GM21360 (cell line): ENCODE measurements around the gene TBC1D4.

Experiments
- ATAC-seq: cut with Tn5 transposase; IDR thresholded peaks from one replicate; pipeline ENCODE4 v1.9.1; 2021; ENCODE audit warnings: mild to moderate bottlenecking, moderate library complexity; ENCODE audit not compliant: unreplicated experiment

TBC1D4 gene

DNA sequence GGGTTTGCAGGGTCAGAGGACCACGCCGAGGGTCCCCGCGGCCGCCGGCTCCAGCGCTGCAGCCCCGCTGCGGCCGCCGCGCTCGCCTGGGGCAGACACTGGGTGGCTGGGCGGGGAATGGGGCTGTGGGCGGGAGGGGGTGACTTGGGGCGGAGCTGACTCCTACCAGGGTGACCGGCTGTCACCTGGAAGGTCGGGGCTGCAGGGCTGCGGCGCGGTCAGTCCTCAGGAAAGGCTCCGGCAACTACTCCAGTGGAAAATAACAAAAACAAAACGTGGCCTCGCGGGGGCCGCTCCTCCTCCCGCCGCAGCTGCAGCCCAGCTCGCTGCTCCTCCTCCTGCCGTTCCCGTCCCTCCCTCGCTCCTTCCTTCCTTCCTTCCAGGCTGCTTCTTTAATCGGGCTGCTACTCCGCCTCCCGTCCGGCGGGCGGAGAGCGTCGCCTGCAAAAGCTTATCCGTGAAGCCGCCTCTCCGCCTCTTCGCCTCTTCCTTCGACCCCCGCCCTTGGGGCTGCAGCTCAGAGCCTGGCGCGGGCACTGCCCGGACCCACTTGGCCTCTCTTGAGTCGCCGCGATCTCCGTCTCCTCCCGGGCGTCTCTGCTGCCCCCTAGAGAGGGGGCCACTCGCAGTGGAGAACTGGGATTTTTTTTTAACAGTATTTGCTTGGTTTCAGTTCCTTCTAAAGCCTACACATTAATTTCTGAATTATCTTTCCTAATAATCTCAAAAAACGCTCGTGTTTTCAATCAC lies at the start of gene TBC1D4:
TSS of gene TBC1D4 (minus strand) at position 100 of the 750 bp plus-strand sequence. CDS start 402 bp downstream, outside the sequence.
- ATAC-seq = peak; percentile 69

GRCh38 chr13:75530549-75530961 lies 48.6 kb upstream of the TBC1D4 start:
- ATAC-seq = no peak

- no peak for ATAC-seq
Measured at GRCh38 chr13:75521956-75522355, 40.0 kb upstream of the TBC1D4 start.

- ATAC-seq = no peak
Measured at GRCh38 chr13:75518439-75519088, 36.6 kb upstream of the TBC1D4 start.

- ATAC-seq = no peak
Measured at GRCh38 chr13:75514080-75514995, 32.4 kb upstream of the TBC1D4 start.

GRCh38 chr13:75513271-75513670 lies 31.3 kb upstream of the TBC1D4 start:
- no peak for ATAC-seq

DNA sequence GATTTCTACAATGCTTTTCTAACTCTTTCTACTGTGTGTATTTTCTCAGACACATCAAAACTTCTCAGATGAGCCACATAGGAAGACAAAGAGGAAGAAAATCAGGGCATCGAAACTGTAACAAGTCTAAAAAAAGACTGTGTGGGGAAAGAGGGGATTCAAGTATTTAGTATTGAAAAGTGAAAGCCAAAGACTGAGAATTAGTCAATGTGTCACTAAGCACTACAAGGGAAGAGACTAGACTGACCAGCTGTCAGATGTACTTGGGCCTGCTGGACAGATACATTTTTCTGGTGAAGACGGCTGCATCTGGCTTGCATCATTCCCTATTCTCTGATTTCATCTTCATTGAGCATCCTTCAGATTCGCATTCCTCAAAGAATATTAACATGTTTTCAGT lies 30.3 kb upstream of the TBC1D4 start:
- peak; percentile 83 for ATAC-seq

DNA sequence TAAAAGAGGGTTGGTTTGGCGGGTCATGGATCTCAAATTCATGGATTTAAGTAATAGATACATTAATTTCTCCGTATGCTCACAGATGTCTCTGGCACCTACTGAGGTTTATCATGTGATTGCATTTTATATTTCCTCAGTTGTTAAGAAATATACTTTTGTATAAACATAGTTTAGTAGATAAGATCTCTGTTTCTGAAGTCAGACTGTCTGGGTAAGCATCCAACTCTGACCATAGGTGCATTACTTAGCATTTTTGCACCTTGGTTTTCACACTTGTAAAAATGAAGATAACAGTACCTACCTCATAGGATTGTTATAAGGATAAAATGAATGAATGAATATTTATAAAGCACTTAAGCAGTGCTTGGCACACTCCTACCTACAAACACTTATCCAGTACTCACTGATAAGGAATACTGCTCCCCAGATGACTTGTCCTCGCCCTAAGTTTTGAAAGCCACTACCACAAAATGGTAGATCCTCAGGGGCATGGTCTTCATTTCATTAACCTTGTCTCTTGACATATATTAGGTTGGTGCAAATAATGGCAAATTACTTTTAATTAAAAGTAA lies 29.2 kb upstream of the TBC1D4 start:
- no peak for ATAC-seq

DNA sequence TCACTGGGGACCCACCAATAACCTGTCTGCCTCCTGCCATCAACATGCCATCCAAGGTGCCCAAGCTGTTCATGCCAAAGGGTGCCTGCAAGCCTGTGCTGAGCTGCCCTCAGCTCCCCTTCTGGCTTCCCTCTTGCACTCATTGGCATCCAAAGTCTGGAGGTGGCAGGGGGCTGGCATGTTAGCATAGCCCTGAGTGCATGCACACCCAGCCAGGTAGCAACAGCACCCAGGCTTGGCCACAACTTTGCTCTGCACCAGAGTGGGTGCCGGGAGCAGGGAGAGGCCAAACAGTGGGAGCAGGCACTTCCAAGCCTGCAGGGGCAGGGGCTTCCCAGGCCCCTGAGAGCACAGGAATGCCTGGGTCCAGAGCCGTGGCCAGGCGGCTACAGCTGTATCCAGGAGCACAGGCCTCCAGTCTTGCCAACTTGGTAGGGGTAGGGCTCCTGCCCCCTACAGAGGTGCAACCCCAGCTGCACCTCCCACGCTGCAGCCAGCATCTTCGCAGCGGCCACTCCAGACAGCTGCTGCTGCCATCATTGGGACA lies 26.1 kb upstream of the TBC1D4 start:
- ATAC-seq = no peak

- no peak for ATAC-seq
Measured at GRCh38 chr13:75507027-75508001, 25.3 kb upstream of the TBC1D4 start.

- ATAC-seq = no peak
Measured at GRCh38 chr13:75506018-75506417, 24.0 kb upstream of the TBC1D4 start.

DNA sequence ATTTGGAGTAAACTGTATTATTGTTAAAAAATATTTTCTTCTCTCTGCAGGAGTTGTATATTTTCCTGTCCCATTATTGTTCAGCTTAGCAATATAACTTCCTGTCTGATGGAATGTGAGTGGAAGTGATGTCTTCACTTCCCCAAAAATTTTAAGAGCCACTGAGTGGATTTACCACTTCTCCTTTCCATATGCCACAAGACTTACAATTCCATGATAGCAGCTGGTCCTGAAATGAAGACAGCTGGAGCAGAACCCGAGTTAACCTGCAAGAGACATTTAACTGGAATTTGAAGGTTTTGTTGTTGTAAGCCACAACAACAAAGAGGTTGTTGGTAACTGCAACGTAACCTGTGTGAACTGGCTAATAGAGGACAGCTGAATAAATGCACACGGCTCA lies 23.4 kb upstream of the TBC1D4 start:
- no peak for ATAC-seq

GRCh38 chr13:75495938-75496337 lies 14.0 kb upstream of the TBC1D4 start:
- ATAC-seq = no peak

GRCh38 chr13:75494491-75494890 lies 12.5 kb upstream of the TBC1D4 start:
- no peak for ATAC-seq

DNA sequence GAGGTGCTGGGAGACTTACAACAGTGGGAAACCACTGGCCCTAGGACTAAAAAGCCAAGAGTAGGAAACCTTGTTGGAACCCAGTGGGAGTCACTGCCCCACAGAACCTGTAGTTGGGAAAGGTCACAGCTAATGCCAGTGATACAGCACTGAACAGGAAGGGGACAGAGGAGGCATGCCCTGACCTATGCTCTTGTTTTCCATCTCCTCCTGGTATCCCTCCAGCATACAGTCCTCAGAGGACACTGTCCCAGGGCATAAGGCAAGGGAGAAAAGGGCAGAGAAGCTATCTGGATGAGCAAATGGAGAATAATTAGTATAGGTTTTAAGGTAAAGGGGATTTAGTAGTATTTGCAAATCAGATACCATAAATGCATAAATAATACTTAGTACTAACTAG lies 11.2 kb upstream of the TBC1D4 start:
- no peak for ATAC-seq

- ATAC-seq = no peak
Measured at GRCh38 chr13:75492389-75492788, 10.4 kb upstream of the TBC1D4 start.

DNA sequence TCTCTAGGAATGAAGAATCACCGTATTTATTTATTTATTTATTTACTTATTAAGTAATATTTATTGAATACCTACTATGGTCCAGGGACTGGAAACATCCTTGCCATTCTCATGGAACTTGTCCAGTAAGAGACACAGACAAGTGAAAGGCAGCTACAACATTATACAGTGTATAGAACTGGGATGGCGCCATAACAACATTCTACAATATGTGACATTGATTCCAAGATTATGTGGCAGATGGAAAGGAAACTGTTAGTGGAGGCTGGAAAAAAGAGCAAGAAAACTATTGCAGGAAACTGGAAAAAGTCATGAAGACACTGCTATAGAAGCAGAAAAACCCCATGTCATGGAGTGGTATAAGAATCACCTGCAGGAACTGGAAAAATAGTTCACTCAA lies 9.4 kb upstream of the TBC1D4 start:
- ATAC-seq = no peak

- ATAC-seq = peak; percentile 81
Measured at GRCh38 chr13:75489502-75490263, 7.7 kb upstream of the TBC1D4 start.
